Measurements from ENCODE around the gene ULBP1.
"Not testable (repeated sequence)": the region's sequence is repeated elsewhere in the genome, so short reads cannot be mapped to it uniquely, and the experiment has no call there.

ULBP1 gene

DNA sequence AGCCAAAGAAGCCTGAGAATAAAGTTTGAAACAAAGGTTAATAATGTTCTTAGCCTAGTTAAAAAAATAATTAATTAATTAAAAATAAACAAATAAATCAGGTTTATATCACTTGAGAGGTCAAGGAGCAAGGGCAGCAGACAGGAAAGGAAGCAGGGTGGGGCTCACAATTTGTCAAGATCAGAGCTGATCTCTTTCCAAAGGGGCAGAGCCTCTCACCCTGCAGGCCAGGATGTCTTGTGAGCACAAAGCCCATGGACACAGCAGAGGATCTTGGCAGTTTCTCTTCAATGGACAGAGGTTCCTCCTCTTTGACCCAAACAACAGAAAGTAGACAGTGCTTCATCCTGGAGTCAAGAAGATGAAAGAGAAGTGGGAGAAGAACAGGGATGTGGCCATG, 14.9 kb downstream of the ULBP1 start:
- DNase-seq, result no peak

DNA sequence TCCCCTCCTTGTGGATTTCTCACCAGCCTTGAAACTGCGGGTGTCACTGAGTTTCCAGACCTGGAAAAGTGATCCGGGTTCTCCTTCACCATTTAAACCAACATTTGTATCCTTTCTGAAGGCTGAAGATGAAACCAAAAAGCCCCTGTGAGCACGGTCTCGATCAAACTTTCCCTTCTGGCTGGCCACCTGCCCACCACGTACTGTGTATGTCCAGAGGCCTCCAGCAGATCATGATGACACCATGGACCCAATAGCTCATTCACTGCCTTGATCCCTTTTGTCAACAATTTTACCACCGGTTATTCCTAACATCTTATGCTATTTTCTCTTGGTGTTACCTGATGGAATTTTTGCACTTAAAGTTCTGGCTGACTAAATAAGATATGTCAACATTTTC, 15.6 kb downstream of the ULBP1 start:
- DNase-seq, result no peak

GRCh38 chr6:149983145-149983544, 19.4 kb downstream of the ULBP1 start:
- peak; percentile 19 for DNase-seq

GRCh38 chr6:149984773-149985172, 21.0 kb downstream of the ULBP1 start:
- peak; percentile 24 for DNase-seq

DNA sequence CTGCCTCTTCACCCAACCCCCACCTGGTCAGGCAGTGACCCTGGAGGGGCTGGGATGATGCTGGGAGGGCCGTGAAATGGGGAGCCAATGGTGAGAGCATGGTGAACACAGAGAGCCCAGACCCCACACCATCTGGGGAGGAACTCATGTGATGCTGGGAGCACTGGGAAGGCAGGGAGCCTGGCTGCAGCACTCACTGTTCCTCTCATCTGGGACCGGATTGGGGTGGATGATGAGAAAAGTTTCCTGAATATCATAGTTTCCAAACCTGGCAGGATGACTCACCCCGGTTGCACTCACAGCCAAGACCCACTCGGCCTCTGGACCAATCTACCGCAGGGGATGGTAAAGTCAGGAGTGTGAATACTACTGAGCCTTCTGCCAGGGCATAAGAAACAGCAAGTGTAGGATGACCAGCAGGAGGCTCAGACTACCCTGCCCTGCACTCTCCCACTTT, 21.8 kb downstream of the ULBP1 start:
- DNase-seq, result no peak

DNA sequence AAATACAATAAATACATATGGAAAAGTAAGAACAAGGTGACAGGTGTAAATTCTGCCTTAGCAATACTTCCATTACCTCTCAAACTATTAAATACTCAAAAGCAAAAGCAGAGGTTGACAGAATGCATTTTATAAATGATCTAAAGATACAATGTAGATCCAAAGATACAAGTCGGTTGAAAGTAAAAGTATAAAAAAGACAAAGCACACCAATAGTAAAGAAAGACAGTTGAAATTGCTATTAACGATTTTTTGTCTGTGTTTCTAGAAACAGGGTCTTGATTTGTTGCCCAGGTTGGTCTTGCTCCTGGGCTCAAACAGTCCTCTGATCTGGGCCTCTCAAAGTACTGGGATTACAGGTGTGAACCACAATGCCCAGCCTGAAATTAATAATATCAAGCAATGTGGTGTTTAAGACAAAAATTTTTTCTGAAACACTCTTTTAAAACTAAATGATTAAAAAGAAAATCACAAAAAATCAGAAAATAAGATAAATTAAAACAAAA, 23.9 kb downstream of the ULBP1 start:
- no peak for DNase-seq

DNA sequence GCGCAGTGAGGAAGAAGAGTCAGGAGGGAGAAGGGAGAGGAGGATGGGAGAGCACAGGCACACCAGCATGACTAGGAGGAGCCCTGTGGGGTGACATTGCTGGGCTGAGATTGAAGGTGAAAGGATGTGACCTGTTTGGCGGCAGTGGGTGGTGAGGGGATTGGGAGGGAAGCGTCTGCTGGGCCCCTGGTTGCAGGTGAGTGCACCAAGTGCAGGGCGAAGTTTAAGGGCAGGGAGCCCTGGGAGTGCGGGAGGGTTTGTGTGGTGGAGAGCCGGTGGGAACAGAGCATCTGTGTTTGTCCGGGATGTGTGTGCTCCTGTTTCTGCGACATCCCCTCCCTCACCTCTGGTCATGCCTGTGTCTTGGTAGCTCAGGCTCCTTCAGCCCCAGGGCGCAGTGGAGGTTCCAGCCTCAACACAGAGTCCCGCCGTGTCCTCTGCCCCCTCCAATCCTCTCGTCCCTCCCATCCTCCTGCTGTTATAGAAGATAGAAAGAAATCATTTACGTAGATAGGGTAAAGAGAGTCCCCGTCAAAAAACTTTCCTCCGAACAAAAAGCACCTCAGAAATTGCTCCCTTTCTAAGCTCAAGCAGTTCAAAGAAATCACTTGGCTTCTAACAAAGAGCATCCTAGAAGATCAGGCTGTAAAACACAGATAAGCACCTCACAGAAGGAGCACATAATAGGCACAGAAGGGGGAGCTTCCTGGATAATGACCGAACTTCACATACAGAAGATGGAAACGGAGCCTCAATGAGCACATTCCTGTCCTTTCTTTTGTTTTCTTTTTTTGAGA, 25.0 kb downstream of the ULBP1 start:
- DNase-seq, result peak; percentile 52

DNA sequence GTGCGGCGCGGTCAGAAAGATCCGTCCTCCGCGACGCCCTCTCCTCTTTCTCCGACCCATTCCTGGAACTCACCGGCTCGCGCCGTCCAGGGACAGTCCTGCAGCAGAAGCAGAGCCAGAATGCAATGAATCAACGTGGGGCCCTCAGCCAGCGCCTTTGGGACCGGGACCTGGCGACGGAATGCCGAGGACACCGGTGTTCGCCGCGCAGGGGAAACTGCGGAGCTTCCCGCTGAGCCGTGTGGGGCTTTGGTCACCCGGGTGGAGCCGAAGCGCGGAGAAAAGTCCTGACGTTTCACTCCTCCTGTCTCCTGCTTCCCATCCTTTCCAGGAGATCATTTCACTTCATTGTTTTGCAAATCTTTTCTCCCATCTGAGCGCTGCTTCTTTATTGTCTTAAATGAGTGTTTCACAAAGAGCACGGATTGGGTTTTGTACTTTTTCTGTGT, 26.5 kb downstream of the ULBP1 start:
- peak; percentile 40 for DNase-seq

- DNase-seq, result peak; percentile 68
These were observed 27.1 kb downstream of the ULBP1 start for GRCh38 chr6:149990661-149991471.

DNA sequence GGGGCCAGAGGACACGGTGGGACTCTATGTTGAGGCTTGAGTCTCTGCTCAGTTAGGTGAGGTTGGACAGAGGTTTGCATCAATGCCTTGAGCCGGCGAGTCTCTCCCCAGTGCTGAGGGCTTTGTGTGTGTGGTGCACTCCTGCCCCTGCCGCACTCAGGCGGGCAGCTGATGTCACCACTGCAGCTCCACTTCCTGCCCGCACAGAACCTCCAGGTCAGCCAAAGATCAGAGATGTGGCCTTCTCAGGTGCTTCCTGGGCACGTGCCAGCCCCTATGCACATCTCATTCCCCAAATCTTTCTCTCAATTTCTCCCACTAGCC, 27.7 kb downstream of the ULBP1 start:
- peak; percentile 38 for DNase-seq

DNA sequence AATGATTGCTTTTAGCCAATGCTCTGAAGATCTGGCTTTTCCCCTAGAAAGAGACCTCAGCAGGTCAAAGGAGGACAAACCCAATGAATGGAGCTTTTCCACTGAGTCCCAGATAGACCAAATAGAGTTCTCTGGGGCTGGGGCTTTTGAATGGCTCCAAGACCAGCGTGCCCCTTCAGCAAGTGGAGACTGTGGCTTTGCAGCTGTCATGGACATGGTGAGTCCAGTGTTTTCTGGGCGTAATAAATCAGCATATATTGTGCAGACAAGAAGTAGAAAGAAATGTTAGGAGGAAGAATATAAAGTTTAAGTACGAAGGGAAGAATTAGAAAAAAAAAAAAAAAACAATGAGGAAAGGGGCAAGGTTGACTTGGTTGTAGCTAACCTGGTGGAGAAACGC, 28.1 kb downstream of the ULBP1 start:
- no peak for DNase-seq

GRCh38 chr6:149995235-149995750, 31.6 kb downstream of the ULBP1 start:
- DNase-seq, result no peak

- no peak for DNase-seq
These were observed 32.2 kb downstream of the ULBP1 start for GRCh38 chr6:149995971-149996370.

DNA sequence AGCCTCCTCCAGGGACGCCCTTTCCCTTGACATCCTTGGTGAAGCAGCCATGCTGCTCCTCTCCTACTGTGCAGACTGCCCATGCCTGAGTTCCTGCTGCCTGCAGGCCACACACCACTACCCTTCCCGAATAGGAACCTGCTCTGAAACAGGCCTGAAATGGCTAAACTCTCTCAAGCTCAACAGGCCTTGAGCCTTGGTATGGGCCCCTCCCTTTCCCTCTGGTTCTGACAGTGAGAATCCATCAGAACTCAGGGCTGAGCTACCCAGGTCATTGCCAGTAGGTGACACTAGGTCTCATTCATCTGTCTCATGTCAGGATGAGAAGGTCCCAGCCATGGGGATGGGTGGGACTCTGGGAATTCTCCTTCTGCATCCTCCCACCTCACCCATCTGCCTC, 35.9 kb downstream of the ULBP1 start:
- DNase-seq, result no peak

DNA sequence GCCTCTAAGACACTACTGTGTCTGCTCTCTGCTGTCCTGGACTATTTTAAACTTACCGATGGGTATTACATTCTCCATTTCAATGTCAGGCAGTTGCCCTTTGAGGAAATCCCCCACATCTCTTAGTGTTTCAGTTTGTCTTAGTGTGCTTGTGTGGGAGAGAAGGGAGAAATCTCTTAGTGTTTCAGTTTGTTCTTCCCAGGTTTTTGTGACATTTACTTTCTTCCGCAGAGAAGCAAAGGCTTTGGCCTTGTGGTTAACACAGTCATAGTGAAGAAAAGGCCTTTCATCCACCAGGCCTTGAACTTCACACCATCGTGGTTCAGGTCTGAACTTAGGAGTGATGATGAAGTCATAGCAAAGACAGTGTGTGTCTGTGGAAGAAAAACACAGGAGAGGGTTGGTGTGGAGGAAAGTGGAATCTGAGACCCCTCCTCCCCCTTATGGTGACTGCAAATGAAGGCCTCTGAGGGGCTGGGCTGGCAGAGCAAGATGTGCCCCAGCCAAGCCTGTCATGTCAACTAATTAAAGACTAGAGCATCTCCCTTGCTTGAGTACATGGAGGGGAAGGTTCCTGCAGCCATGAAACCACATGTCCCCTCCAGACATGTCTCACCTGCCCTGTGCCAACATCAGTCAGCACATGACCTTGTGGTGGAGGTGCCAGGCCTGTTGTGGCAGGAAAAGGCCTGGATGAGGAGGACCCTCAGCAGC, 37.7 kb downstream of the ULBP1 start:
- DNase-seq, result no peak

DNA sequence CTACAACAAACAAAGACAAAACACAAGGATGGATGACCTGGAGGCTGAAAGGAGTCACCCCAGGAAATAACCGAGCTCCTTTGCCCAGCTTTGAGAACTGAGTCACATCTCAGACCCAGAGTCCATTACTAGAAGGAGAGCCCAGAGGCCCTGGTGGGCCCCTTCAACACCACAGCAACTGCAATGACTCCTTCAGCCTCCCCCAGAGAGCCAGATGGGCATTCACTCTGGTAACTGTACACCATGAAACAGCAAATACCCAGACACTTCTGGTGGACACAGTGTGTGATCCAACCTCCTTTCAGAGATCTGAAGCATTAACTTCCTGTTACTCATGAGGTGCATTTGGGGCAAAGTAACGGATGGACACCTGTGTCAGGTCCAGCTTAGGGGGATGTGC, 39.0 kb downstream of the ULBP1 start:
- DNase-seq, result no peak

DNA sequence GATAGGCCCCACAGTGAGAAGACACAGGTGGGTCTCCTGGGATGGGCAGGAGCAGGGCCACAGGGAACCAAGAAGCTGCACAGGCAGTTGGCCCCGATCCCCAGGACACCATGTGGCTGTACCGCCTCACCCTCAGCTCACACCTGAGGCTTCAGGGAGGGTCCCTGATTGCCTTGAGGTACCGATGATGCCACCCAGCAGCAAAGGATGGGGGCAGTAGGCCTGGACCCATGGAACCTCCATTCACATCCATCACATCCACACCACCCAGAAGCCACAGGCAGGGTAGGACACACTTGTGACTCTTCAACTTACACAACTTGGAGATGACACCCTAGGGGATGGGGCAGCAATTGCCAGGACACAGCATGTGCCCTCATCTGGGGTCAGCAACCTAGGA, 39.9 kb downstream of the ULBP1 start:
- DNase-seq, result not testable (repeated sequence)

GRCh38 chr6:150004101-150004782, 40.5 kb downstream of the ULBP1 start:
- DNase-seq, result no peak

DNA sequence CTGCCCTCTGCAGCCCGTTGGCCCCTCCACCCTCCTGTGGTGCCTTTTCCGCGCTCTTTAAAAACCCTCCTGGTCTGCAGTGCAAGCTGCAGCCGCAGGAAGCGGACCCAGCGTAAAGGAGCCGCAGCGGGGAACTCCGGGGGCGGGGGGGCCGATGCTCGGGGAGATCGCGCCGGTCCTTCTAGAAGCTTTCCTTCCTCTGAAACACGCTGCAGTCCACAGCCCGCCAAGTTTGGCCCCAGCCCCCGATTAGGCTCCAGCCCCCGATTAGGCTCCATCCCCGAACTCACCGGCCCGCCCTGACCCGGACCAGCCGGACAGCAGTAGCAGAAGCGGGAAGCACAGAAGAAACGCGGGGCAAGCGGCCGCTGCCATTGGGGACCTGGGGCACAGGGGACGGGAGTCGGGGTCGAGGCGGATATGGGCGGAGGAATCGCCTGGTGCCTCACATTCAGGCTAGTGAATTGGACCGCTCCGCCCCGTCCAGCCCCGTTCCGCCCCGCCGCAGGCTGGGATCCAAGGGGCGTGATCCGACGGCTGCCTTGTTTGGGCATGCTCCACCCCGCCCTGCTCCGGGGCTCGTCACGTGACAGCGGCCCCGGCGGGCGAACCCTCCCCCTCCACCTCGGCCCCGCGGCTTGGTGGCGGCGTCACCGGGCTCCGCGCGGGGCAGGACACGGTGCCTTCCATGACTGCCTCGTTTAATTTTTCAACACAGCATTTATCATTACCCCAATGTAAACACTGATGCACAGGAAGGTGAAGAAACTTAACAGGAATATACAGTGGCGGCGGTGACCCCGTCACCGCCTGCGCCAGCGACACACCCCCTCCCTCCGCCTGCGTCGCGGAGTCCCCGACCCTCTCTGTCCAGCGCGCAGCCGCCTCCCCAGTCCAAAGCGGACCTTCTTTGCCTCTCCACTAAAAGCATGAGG, 41.3 kb downstream of the ULBP1 start:
- peak; percentile 95 for DNase-seq

DNA sequence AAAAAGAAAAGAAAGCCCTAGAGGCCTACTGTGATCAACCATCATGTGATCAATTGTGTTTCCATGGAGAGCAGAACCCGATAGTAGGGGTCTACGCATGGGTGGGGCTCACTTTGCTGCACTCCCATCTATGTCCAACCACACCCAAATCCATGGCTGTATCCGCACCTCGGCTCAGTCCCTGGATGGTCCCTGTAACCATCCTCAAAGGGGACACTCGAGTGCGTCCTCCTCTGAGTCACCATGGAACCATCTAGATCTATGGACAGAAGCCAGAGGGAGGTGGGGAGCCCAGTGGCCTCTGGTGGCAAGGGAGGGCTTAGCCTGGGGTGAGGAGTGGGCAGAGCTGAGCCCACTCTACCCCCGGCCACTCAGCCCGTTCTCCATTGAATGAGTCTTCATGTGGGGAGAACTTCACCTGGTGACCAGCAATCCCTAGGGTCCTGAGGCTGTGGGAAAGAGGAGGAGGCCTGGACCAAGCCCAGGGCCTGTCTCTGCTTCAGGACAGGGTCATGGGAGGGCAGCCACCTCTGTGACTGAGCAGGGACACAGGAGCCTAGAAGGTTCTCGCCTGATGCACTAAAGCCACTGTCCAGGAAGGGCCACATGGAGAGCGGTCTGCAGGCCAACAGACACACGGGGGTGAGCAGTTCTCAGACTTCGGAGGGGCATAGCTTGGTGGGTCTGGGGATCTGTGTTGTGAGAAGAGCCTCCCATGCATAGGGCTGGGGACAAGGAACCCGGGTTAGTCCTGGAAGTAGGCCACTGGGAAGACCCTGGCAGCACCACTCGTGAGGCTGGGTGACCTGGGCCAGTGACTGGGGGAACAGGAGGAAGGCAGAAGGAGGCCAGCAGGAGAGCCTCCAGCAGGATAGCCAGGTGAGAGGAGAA, 42.3 kb downstream of the ULBP1 start:
- no peak for DNase-seq
